Breast epithelium (tissue), 3 donors: ENCODE data around the gene IQGAP1.

ENCODE experiments used
- POLR2A ChIP-seq: fragments of 450-650 bp; IDR thresholded peaks from one replicate; pipeline ENCODE4 v1.6.1; 2016; ENCODE audit warnings: antibody characterized with exemption, mild to moderate bottlenecking, moderate library complexity
- TF ChIP-seq, protein P1 (sequence below), 3 donors: fragments of 450-650 bp; IDR thresholded peaks; one replicate each; pipeline ENCODE4 v1.5.1; 2016 to 2017; ENCODE audit warnings: antibody characterized with exemption in 3 of 3, mild to moderate bottlenecking in 3 of 3, moderate library complexity in 3 of 3

DNA sequence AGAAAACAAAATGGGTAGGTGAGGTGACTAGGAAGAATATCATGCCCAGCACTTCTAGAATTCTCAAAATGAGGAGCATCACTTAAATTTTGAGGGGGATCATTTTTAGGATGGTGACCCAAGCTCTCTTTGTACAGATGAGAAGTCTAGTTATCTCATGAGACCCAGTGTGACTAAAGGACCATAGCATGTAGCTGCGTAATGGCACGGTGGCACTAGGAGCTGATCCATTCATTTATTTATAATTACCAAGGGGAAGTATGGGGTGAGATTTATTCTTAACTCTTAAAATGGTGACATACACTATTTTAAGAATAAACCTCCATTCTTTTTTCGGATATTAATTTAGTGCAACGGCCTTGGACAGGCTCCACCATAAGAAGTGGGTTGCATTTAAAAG is 8.3 kb downstream of the IQGAP1 start:
- TF ChIP-seq, protein P1, sequence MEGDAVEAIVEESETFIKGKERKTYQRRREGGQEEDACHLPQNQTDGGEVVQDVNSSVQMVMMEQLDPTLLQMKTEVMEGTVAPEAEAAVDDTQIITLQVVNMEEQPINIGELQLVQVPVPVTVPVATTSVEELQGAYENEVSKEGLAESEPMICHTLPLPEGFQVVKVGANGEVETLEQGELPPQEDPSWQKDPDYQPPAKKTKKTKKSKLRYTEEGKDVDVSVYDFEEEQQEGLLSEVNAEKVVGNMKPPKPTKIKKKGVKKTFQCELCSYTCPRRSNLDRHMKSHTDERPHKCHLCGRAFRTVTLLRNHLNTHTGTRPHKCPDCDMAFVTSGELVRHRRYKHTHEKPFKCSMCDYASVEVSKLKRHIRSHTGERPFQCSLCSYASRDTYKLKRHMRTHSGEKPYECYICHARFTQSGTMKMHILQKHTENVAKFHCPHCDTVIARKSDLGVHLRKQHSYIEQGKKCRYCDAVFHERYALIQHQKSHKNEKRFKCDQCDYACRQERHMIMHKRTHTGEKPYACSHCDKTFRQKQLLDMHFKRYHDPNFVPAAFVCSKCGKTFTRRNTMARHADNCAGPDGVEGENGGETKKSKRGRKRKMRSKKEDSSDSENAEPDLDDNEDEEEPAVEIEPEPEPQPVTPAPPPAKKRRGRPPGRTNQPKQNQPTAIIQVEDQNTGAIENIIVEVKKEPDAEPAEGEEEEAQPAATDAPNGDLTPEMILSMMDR (IDR thresholded peaks at IDR 0.05) = no peak
- no peak for TF ChIP-seq POLR2A
